K562 (cell line): ENCODE data around the gene GSTM2. TPM values are rescaled to one million over a fixed set of nuclear protein-coding genes. Genes with fewer than 3 reads are reported as not detected.

Experiments
- ATAC-seq: fragments of 200-7000 bp; cut with Tn5 transposase; 3 replicates; pipeline ENCODE4 v1.9.1; 2020; ENCODE audit warnings: moderate library complexity
- BruUV-seq: library from RNA; stranded (reverse); fragments of 400-500 nt; replicated peaks from 2 replicates; lab custom pipeline; 2021; lab: Mats Ljungman, UMichigan
- CTCF ChIA-PET: fragments of 300-600 bp; formaldehyde crosslinking; extraction: SDS; loops from one replicate; lab custom pipeline; 2021; ENCODE audit warnings: low intra/inter-chr PET ratio; lab: Yijun Ruan, JAX
- POLR2A ChIA-PET: fragments of 300-600, 350-650 bp; sonication (Branson Sonifier 250); formaldehyde crosslinking; extraction: SDS; loops from one replicate; lab custom pipeline; 2021; ENCODE audit warnings: antibody characterized with exemption, inconsistent platforms; lab: Yijun Ruan, JAX
- DNase-seq, 4 experiments: peaks; one replicate each; pipeline versions ENCODE4 v3.0.0 to v3.0.0-alpha.2; 2011 to 2018; ENCODE audit warnings: low spot score in 3 of 4, mixed read lengths in 3 of 4; ENCODE audit errors: extremely low read depth in 1 of 4
- FAIRE-seq: peaks from 2 replicates; lab custom pipeline; 2011; peaks lifted over from hg19 to GRCh38; lab: Jason Lieb, UNC
- H2AFZ ChIP-seq: 2 replicates; pipeline ENCODE4 v1.6.0; 2011; ENCODE audit warnings: low read depth, low read length, control low read depth, inconsistent platforms
- H3K27ac ChIP-seq: fragments of 200-600 bp; 3 replicates; pipeline ENCODE4 v1.8.0; 2011; ENCODE audit warnings: low read depth, mild to moderate bottlenecking, control low read depth, inconsistent platforms, low read length, moderate library complexity, mixed read lengths; ENCODE audit errors: extremely low read depth
- H3K27me3 ChIP-seq, 2 experiments: fragments of 300-600 bp in 1 of 2; 2 replicates in 1 of 2; 3 replicates in 1 of 2; pipeline versions ENCODE4 v1.6.0 to v1.8.0; 2011; ENCODE audit warnings: inconsistent platforms in 2 of 2, low read length in 2 of 2, mild to moderate bottlenecking in 1 of 2, mixed read lengths in 1 of 2, moderate library complexity in 1 of 2; ENCODE audit not compliant: control insufficient read depth in 2 of 2, insufficient read depth in 2 of 2
- H3K36me3 ChIP-seq: fragments of 300-600 bp; 3 replicates; pipeline ENCODE4 v1.8.0; 2011; ENCODE audit warnings: mild to moderate bottlenecking, low read length, inconsistent platforms; ENCODE audit not compliant: control insufficient read depth, insufficient read depth
- H3K4me1 ChIP-seq, 2 experiments: fragments of 200-600 bp in 1 of 2; replicated peaks in 1 of 2; 2 replicates in 1 of 2; 3 replicates in 1 of 2; pipeline versions ENCODE4 v1.5.1 to v1.8.0; 2011; ENCODE audit warnings: inconsistent platforms in 2 of 2, low read length in 2 of 2, mild to moderate bottlenecking in 1 of 2, mixed read lengths in 1 of 2, moderate library complexity in 1 of 2; ENCODE audit not compliant: control insufficient read depth in 2 of 2, insufficient read depth in 2 of 2
- H3K4me2 ChIP-seq: 2 replicates; pipeline ENCODE4 v1.6.1; 2011; ENCODE audit warnings: low read length, control low read depth, inconsistent platforms, mixed read lengths; ENCODE audit not compliant: insufficient read depth
- H3K4me3 ChIP-seq: fragments of 200-600 bp; sonication (generic), shearing (Covaris generic); 2 replicates; pipeline ENCODE4 v1.5.1; 2016; ENCODE audit warnings: control low read depth, inconsistent platforms
- H3K79me2 ChIP-seq: fragments of 200-600 bp; 3 replicates; pipeline ENCODE4 v1.8.0; 2011; ENCODE audit warnings: low read length, inconsistent platforms; ENCODE audit not compliant: control insufficient read depth, insufficient read depth
- H3K9ac ChIP-seq, 2 experiments: 2 replicates each; pipeline versions ENCODE4 v1.6.0 to v1.6.1; 2011; ENCODE audit warnings: low read depth in 2 of 2, low read length in 2 of 2, control low read depth in 1 of 2, inconsistent platforms in 1 of 2, mild to moderate bottlenecking in 1 of 2, mixed read lengths in 1 of 2; ENCODE audit not compliant: insufficient read depth in 1 of 2
- H3K9me1 ChIP-seq: one replicate; pipeline ENCODE4 v1.6.0; 2011; ENCODE audit warnings: inconsistent platforms, mild to moderate bottlenecking, low read length, moderate library complexity; ENCODE audit not compliant: control insufficient read depth, insufficient read depth
- H3K9me3 ChIP-seq: replicated peaks from 2 replicates; pipeline ENCODE4 v1.5.1; 2011; ENCODE audit warnings: low read depth, low read length, inconsistent platforms; ENCODE audit not compliant: control insufficient read depth, insufficient read depth
- H4K20me1 ChIP-seq: replicated peaks from 2 replicates; pipeline ENCODE4 v1.6.1; 2011; ENCODE audit warnings: low read length, inconsistent platforms, mixed read lengths; ENCODE audit not compliant: control insufficient read depth, insufficient read depth
- ARNT ChIP-seq, 2 experiments: fragments of 450-650 bp; IDR thresholded peaks; 2 replicates each; pipeline ENCODE4 v1.6.1; 2016; ENCODE audit warnings: mild to moderate bottlenecking in 1 of 2
- CHCHD3 ChIP-seq: fragments of 250-450 bp; sonication (Bioruptor Pico); IDR thresholded peaks from 2 replicates; pipeline ENCODE4 v2.1.2; 2022; ENCODE audit warnings: mild to moderate bottlenecking
- E2F3 ChIP-seq: fragments of 250-450 bp; sonication (Bioruptor Pico); IDR thresholded peaks from 2 replicates; pipeline ENCODE4 v1.4.0; 2020; ENCODE audit warnings: mild to moderate bottlenecking
- ETV5 ChIP-seq: sonication (generic); formaldehyde crosslinking; IDR thresholded peaks from 2 replicates; pipeline ENCODE4 v1.4.0; 2020; ENCODE audit warnings: low read depth, mild to moderate bottlenecking, missing genetic modification reagents
- FOSL1 ChIP-seq: fragments of 200-800 bp; sonication (Bioruptor generic); conservative IDR thresholded peaks from 2 replicates; pipeline ENCODE4 v1.6.1; 2016; ENCODE audit warnings: missing genetic modification characterization, missing compliant biosample characterization
- KAT2B ChIP-seq: IDR thresholded peaks from one replicate; pipeline ENCODE4 v1.6.1; 2012; ENCODE audit warnings: low read depth, mild to moderate bottlenecking, control low read depth, inconsistent platforms, low read length, moderate library complexity
- MAFK ChIP-seq: IDR thresholded peaks from 2 replicates; pipeline ENCODE4 v1.6.1; 2011; ENCODE audit warnings: low read length, improper control_type of control experiment
- SETDB1 ChIP-seq: IDR thresholded peaks from one replicate; pipeline ENCODE4 v1.6.1; 2012; ENCODE audit warnings: low read length, control low read depth, inconsistent platforms
- SMAD2 ChIP-seq: fragments of 150-350 bp; IDR thresholded peaks from 2 replicates; pipeline ENCODE4 v1.6.1; 2014; ENCODE audit warnings: low read depth, mild to moderate bottlenecking, low read length
- ZNF282 ChIP-seq: sonication (generic); formaldehyde crosslinking; IDR thresholded peaks from 2 replicates; pipeline ENCODE4 v1.8.1; 2023; ENCODE audit warnings: missing genetic modification reagents
- ZNF444 ChIP-seq: fragments of 250-450 bp; sonication (Bioruptor Pico); IDR thresholded peaks from 2 replicates; pipeline ENCODE4 v1.4.0; 2020; ENCODE audit warnings: mild to moderate bottlenecking, moderate library complexity
- WGBS: fragments of 100-300 bp; shearing (Covaris generic); methylation state at CpG from one replicate; pipeline ENCODE4 v1.1.6; 2016; ENCODE audit warnings: low coverage, mixed read lengths; ENCODE audit not compliant: insufficient coverage; ENCODE audit errors: missing lambda C conversion rate; 5-methylcytosine and 5-hydroxymethylcytosine counted together
- in situ Hi-C: fragments of 300-500 bp; cut with MboI; formaldehyde crosslinking; loops from 4 replicates; pipeline ENCODE4 v1.15.0; 2018; ENCODE audit warnings: inconsistent platforms, mixed read lengths
- intact Hi-C: fragments of 100-400 bp; cut with micrococcal nuclease; formaldehyde crosslinking; loops from 2 replicates; pipeline ENCODE4 v1.14.2; 2022
- polyA plus RNA-seq, 8 experiments: library from polyadenylated mRNA; depleted of rRNA in 4 of 8; stranded (reverse) in 5 of 8; unstranded in 3 of 8; fragments of >200 nt; fragmentation: Nextera tagmentation in 2 of 8; fragmentation: Illumina TruSeq in 1 of 8; extraction: Ambion mirVana in 2 of 8; extraction: Trizol in 1 of 8; gene quantifications; 2 replicates each; pipeline versions ENCODE4 v1.2.1 to v1.2.3, GENCODE V29; 2011 to 2014; ENCODE audit warnings: inconsistent platforms in 1 of 8, missing spikeins in 1 of 8
- total RNA-seq, 7 experiments: library from RNA; depleted of rRNA in 6 of 7; stranded (reverse); fragments of >200 nt in 6 of 7; fragmentation: Illumina TruSeq in 2 of 7; extraction: Trizol in 2 of 7; gene quantifications; 2 replicates each; pipeline versions ENCODE4 v1.2.1 to v1.2.3, GENCODE V29; 2011 to 2021; ENCODE audit warnings: low replicate concordance in 1 of 7
- TF ChIP-seq, protein P1 (sequence below): fragments of 250-450 bp; sonication (Bioruptor Pico); IDR thresholded peaks from 2 replicates; pipeline ENCODE4 v1.9.0; 2021; ENCODE audit warnings: mild to moderate bottlenecking, inconsistent platforms
- TF ChIP-seq, protein P2 (sequence below): fragments of 450-650 bp; IDR thresholded peaks from 2 replicates; pipeline ENCODE4 v1.7.1; 2018; ENCODE audit warnings: mild to moderate bottlenecking, low read depth; ENCODE audit not compliant: partially characterized antibody

GSTM2 gene
- total and polyA plus RNA-seq, 9 of the 15 experiments (the other 6 are each of a cell fraction or from before 2014, with no cell fraction given): 1.6 to 15.1 (median 6.8) TPM

DNA sequence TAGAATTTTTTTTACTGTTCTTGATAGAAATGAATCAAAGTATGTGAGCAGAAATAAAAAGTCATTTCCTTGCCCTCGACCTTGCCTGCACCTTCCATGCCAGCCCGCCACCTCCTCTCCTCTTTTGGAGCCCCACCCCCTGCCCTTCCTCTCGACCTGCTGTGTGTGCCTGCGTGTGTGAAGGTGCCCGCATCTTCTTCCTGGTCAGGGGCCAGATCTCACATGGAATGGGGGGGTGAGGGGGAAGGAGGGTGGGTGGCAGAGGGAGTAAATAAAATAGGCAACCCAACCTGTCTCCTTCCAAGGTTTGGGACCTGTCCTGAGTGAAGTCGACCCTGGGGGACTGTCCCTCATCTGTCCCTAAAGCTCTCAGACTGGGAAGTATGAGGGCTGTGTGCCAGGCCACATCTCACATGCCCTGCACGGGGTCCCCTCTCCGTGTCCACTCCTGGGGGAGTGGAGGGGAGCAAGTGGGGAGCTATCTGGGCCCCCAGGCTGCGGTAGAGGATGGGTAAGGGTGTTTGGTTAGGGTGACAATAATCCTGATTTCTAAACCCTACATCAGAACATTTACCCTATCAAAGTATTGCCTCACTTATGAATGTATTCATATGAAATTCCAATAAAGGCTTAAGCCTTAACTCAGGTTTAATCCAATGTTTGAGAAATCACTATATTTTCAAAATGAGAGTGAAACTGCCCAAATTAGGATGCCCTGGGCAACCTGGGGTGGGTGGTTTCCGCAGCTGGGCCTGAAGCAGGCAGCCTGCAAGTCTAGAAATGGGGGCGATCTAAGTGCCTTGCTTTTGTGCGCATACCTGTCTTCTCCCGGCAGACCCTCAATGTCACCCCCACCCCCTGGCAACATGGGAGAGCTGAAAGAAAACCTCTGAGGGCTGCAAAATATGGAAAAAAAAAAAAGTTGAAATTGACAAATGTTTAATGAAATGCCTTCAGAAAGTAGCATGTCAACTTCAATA is 32.8 kb upstream of the GSTM2 start:
- H2AFZ ChIP-seq: no peak overlapping the region
- in situ Hi-C loops (no loop called here), intact Hi-C loops (no loop called here)
- no TSS peak for BruUV-seq
- no peaks in the 10 kb centered on the region; a peak in 1 of 5 replicates for H3K27me3 ChIP-seq
- H3K79me2 ChIP-seq: no peaks in the 10 kb centered on the region
- H3K4me1 ChIP-seq: peaks cover 11 to 36% of the 10 kb centered on the region in 2 experiments
- H3K36me3 ChIP-seq: peaks cover 20% of the 10 kb centered on the region; the same call in 2 of the 3 replicates
- H3K4me2 ChIP-seq: no peak overlapping the region
- no peak overlapping the region for H3K27ac ChIP-seq
- H3K9me1 ChIP-seq: no peaks in the 10 kb centered on the region
- CTCF ChIA-PET: no interaction called here
- POLR2A ChIA-PET: interaction anchor here (0.7 to 2.4 kb wide), 6 partner anchors 12 to 349 kb away, joined by 3 to 7 read pairs (median 4); partner anchors contain the start of genes AHCYL1 and GNAI3
- no peak for ATAC-seq
- H3K4me3 ChIP-seq: no peak overlapping the region
- DNase-seq: no peak
- FAIRE-seq: no peak
- no peaks in the 10 kb centered on the region for H3K9me3 ChIP-seq
- peak overlapping the region in 1 of 2 experiments; percentile 21; a peak in 1 of 4 replicates for H3K9ac ChIP-seq
- 0 out of 2 replicates have a peak, but pooled peaks cover 4% of the 10 kb centered on the region for H4K20me1 ChIP-seq
- TF ChIP-seq FOSL1 (tag) (no peak), ZNF282 (no peak), ZNF444 (CRISPR knock-in tag) (no peak), KAT2B (no peak), SMAD2 (no peak), CHCHD3 (CRISPR knock-in tag) (no peak), SETDB1 (no peak), ARNT (IDR thresholded peaks at IDR 0.05) (no peak), E2F3 (CRISPR knock-in tag) (no peak), ETV5 (CRISPR knock-in tag) (no peak), MAFK (no peak)
- TF ChIP-seq, protein P1, sequence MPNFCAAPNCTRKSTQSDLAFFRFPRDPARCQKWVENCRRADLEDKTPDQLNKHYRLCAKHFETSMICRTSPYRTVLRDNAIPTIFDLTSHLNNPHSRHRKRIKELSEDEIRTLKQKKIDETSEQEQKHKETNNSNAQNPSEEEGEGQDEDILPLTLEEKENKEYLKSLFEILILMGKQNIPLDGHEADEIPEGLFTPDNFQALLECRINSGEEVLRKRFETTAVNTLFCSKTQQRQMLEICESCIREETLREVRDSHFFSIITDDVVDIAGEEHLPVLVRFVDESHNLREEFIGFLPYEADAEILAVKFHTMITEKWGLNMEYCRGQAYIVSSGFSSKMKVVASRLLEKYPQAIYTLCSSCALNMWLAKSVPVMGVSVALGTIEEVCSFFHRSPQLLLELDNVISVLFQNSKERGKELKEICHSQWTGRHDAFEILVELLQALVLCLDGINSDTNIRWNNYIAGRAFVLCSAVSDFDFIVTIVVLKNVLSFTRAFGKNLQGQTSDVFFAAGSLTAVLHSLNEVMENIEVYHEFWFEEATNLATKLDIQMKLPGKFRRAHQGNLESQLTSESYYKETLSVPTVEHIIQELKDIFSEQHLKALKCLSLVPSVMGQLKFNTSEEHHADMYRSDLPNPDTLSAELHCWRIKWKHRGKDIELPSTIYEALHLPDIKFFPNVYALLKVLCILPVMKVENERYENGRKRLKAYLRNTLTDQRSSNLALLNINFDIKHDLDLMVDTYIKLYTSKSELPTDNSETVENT (CRISPR knock-in tag): no peak
- TF ChIP-seq, protein P2, sequence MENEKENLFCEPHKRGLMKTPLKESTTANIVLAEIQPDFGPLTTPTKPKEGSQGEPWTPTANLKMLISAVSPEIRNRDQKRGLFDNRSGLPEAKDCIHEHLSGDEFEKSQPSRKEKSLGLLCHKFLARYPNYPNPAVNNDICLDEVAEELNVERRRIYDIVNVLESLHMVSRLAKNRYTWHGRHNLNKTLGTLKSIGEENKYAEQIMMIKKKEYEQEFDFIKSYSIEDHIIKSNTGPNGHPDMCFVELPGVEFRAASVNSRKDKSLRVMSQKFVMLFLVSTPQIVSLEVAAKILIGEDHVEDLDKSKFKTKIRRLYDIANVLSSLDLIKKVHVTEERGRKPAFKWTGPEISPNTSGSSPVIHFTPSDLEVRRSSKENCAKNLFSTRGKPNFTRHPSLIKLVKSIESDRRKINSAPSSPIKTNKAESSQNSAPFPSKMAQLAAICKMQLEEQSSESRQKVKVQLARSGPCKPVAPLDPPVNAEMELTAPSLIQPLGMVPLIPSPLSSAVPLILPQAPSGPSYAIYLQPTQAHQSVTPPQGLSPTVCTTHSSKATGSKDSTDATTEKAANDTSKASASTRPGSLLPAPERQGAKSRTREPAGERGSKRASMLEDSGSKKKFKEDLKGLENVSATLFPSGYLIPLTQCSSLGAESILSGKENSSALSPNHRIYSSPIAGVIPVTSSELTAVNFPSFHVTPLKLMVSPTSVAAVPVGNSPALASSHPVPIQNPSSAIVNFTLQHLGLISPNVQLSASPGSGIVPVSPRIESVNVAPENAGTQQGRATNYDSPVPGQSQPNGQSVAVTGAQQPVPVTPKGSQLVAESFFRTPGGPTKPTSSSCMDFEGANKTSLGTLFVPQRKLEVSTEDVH: no peak
- WGBS: 35% methylated on average over 13 of the region's 13 CpGs
